Karpas-422 (cell line): ENCODE results near the gene TMEM44. TPM values are rescaled to one million over a fixed set of nuclear protein-coding genes. Genes with fewer than 3 reads are reported as not detected.

ENCODE experiments used
- DNase-seq: peaks from one replicate; pipeline ENCODE4 v3.0.0-alpha.2; 2015
- H2AFZ ChIP-seq: fragments of 200-600 bp; sonication (generic); 2 replicates; pipeline ENCODE4 v1.6.1; 2014; ENCODE audit warnings: antibody characterized with exemption, low read length, mixed read lengths
- H3K27ac ChIP-seq: fragments of 200-600 bp; sonication (generic); 2 replicates; pipeline ENCODE4 v1.5.1; 2014; ENCODE audit warnings: mild to moderate bottlenecking, low read length, moderate library complexity
- H3K27me3 ChIP-seq: fragments of 200-600 bp; sonication (generic); 2 replicates; pipeline ENCODE4 v1.6.1; 2014; ENCODE audit warnings: low read length, mixed read lengths
- H3K36me3 ChIP-seq: fragments of 200-600 bp; sonication (generic); 2 replicates; pipeline ENCODE4 v1.6.1; 2014; ENCODE audit warnings: low read length, mixed read lengths; ENCODE audit not compliant: insufficient read depth
- H3K4me1 ChIP-seq: fragments of 200-600 bp; sonication (generic); 2 replicates; pipeline ENCODE4 v1.6.1; 2014; ENCODE audit warnings: mild to moderate bottlenecking, low read length, mixed read lengths
- H3K4me2 ChIP-seq: fragments of 200-600 bp; sonication (generic); 2 replicates; pipeline ENCODE4 v1.6.1; 2014; ENCODE audit warnings: low read length, low read depth, mild to moderate bottlenecking; ENCODE audit not compliant: poor library complexity, severe bottlenecking
- H3K4me3 ChIP-seq: fragments of 200-600 bp; sonication (generic); 2 replicates; pipeline ENCODE4 v1.5.1; 2014; ENCODE audit warnings: mild to moderate bottlenecking, antibody characterized with exemption, low read length, mixed read lengths
- H3K79me2 ChIP-seq: fragments of 200-600 bp; sonication (generic); 2 replicates; pipeline ENCODE4 v1.6.1; 2014; ENCODE audit warnings: mild to moderate bottlenecking, low read length, mixed read lengths
- H3K9ac ChIP-seq: fragments of 200-600 bp; sonication (generic); 2 replicates; pipeline ENCODE4 v1.6.0; 2014; ENCODE audit warnings: low read length
- H3K9me2 ChIP-seq: fragments of 200-600 bp; sonication (generic), shearing (Covaris generic); replicated peaks from 2 replicates; pipeline ENCODE4 v1.6.0; 2014; ENCODE audit warnings: mild to moderate bottlenecking, low read length, moderate library complexity; ENCODE audit not compliant: insufficient read depth
- H3K9me3 ChIP-seq: fragments of 300-700, 200-600 bp; sonication (generic); 2 replicates; pipeline ENCODE4 v1.6.1; 2014; ENCODE audit warnings: low read length, mixed read lengths
- H4K20me1 ChIP-seq: fragments of 200-600 bp; sonication (generic); 2 replicates; pipeline ENCODE4 v1.6.1; 2014; ENCODE audit warnings: mild to moderate bottlenecking, antibody characterized with exemption, low read length, low read depth; ENCODE audit not compliant: insufficient read depth
- total RNA-seq: library from RNA; depleted of rRNA; stranded (reverse); fragments of >200 nt; shearing (Covaris generic); gene quantifications from 2 replicates; pipeline ENCODE4 v1.2.3, GENCODE V29; 2014; ENCODE audit warnings: low replicate concordance

TMEM44 gene
- total RNA-seq, 1 experiment from 2014 or later: 10.9 TPM

GRCh38 chr3:194673761-194674160, 40.5 kb upstream of the TMEM44 start:
- Histone ChIP-seq H3K79me2 (peaks cover 33% of the 10 kb centered on the region), H3K36me3 (peaks cover 10% of the 10 kb centered on the region; the same call in 1 of the 2 replicates), H4K20me1 (peaks cover 8% of the 10 kb centered on the region; the same call in 1 of the 2 replicates), H3K27ac (no peak overlapping the region), H3K4me1 (peaks cover 32% of the 10 kb centered on the region), H3K27me3 (no peaks in the 10 kb centered on the region), H3K4me3 (no peak overlapping the region), H3K9me2 (no peaks in the 10 kb centered on the region), H3K9ac (no peak overlapping the region), H3K9me3 (no peaks in the 10 kb centered on the region), H3K4me2 (no peak overlapping the region), H2AFZ (no peak overlapping the region)
- no peak for DNase-seq

DNA sequence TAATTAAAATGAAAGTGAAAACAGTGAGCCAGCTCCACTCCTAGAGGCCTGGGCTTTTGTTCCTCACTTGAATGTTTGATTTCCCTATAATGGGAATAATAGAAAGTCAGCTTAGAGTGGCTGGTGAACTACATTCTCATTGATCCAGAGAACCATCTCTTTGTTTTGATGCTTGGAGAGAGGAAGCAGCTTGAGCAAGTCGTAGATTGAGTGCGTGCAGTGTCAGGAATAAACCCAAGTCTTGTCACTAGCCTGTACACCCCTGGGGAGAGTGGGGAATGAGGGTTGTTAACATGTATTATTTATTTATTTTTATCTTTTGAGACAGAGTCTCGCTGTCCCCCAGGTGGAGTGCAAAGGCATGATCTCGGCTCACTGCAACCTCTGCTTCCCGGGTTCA, 39.7 kb upstream of the TMEM44 start:
- Histone ChIP-seq H3K79me2 (peaks cover 42% of the 10 kb centered on the region), H3K4me3 (peak overlapping the region; percentile 75), H3K9me2 (no peaks in the 10 kb centered on the region), H2AFZ (0 out of 2 replicates have a peak overlapping the region, but pooled peaks have one; percentile 83), H4K20me1 (peaks cover 8% of the 10 kb centered on the region; the same call in 1 of the 2 replicates), H3K36me3 (peaks cover 18% of the 10 kb centered on the region; the same call in 1 of the 2 replicates), H3K27me3 (no peaks in the 10 kb centered on the region), H3K27ac (0 out of 2 replicates have a peak overlapping the region, but pooled peaks have one; percentile 70), H3K4me2 (peak overlapping the region; percentile 91), H3K4me1 (peaks cover 32% of the 10 kb centered on the region), H3K9me3 (no peaks in the 10 kb centered on the region), H3K9ac (peak overlapping the region; percentile 79)
- DNase-seq: no peak

- Histone ChIP-seq H3K4me3 (peak within 1 kb of the TSS; percentile 75), H3K9me2 (no peaks in the 10 kb centered on the region), H4K20me1 (peaks cover 8% of the 10 kb centered on the region; the same call in 1 of the 2 replicates), H3K27me3 (no peaks in the 10 kb centered on the region), H3K4me2 (peak within 1 kb of the TSS; percentile 91), H3K9ac (peak within 1 kb of the TSS; percentile 79), H3K9me3 (no peaks in the 10 kb centered on the region), H3K4me1 (peaks cover 32% of the 10 kb centered on the region), H3K36me3 (peaks cover 18% of the 10 kb centered on the region; the same call in 1 of the 2 replicates), H3K79me2 (peaks cover 45% of the 10 kb centered on the region), H3K27ac (peak within 1 kb of the TSS; percentile 70), H2AFZ (peak within 1 kb of the TSS; percentile 83)
- peak; percentile 99 for DNase-seq
Observed at GRCh38 chr3:194671900-194672808, 38.9 kb upstream of the TMEM44 start, which contains the start of gene LSG1. LSG1 (minus strand) TSS chr3:194672191; CDS start chr3:194672162, 29 bp downstream.

DNA sequence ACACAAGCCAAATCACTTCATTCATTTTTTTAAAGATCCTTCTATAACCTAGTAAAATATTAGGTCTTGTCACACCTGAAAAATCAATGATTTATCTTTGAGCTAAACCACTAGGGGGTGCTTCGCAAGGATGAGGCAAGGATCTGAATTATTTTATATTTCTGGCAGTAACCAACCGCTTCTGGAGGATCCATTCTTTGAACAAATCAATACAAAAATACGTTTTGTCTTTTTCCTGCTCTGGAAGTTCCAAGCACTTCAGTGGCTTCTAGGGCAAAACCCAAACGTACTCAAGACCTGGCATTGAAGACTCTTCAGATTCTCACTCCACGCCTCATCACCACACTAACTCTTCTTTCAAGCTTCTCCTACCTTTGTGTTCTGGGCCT, 38.3 kb upstream of the TMEM44 start:
- peaks cover 8% of the 10 kb centered on the region; the same call in 1 of the 2 replicates for H4K20me1 ChIP-seq
- H3K27ac ChIP-seq: peak overlapping the region; percentile 70; the same call in 1 of the 2 replicates
- H3K4me3 ChIP-seq: peak overlapping the region; percentile 75
- H3K4me1 ChIP-seq: peaks cover 32% of the 10 kb centered on the region
- H3K79me2 ChIP-seq: peaks cover 45% of the 10 kb centered on the region
- peaks cover 21% of the 10 kb centered on the region; the same call in 1 of the 2 replicates for H3K36me3 ChIP-seq
- no peaks in the 10 kb centered on the region for H3K9me2 ChIP-seq
- H3K4me2 ChIP-seq: peak overlapping the region; percentile 91
- H2AFZ ChIP-seq: peak overlapping the region; percentile 83; the same call in 1 of the 2 replicates
- H3K9me3 ChIP-seq: no peaks in the 10 kb centered on the region
- H3K27me3 ChIP-seq: no peaks in the 10 kb centered on the region
- H3K9ac ChIP-seq: peak overlapping the region; percentile 79
- DNase-seq: peak; percentile 82

GRCh38 chr3:194667363-194667762, 34.1 kb upstream of the TMEM44 start:
- Histone ChIP-seq H3K9me2 (no peaks in the 10 kb centered on the region), H3K4me3 (no peak overlapping the region), H3K4me2 (no peak overlapping the region), H3K27me3 (no peaks in the 10 kb centered on the region), H3K9me3 (no peaks in the 10 kb centered on the region), H4K20me1 (peaks cover 8% of the 10 kb centered on the region; the same call in 1 of the 2 replicates), H2AFZ (no peak overlapping the region), H3K27ac (no peak overlapping the region), H3K36me3 (peaks cover 46% of the 10 kb centered on the region; the same call in 1 of the 2 replicates), H3K79me2 (peaks cover 58% of the 10 kb centered on the region), H3K4me1 (peaks cover 13% of the 10 kb centered on the region), H3K9ac (no peak overlapping the region)
- no peak for DNase-seq

DNA sequence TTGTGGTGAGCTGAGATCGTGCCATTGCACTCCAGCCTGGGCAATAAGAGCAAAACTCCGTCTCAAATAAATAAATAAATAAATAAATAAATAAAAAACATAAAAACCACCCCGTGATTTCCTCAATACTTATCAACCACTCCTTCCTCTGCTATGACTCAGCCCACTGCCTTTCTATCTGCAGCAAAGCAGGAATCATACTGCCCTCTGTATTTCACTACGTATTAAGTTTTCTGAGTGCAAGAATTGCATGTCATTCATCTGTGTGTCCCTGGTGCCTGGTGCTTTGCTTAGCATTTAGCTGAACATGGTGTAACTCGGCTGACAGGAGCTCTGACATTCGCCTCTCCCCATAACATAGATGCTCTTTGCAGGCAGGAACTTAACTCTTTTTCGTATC, 31.6 kb upstream of the TMEM44 start:
- Histone ChIP-seq H3K79me2 (peaks cover 47% of the 10 kb centered on the region), H3K27ac (no peak overlapping the region), H3K9me2 (no peaks in the 10 kb centered on the region), H3K9me3 (no peaks in the 10 kb centered on the region), H4K20me1 (no peaks in the 10 kb centered on the region), H3K27me3 (no peaks in the 10 kb centered on the region), H3K4me1 (no peaks in the 10 kb centered on the region; the same call in 1 of the 2 replicates), H3K9ac (no peak overlapping the region), H3K4me2 (no peak overlapping the region), H2AFZ (no peak overlapping the region), H3K4me3 (no peak overlapping the region), H3K36me3 (peaks cover 55% of the 10 kb centered on the region)
- DNase-seq: no peak

- Histone ChIP-seq H3K4me2 (no peak overlapping the region), H3K27ac (no peak overlapping the region), H3K4me3 (no peak overlapping the region), H3K4me1 (no peaks in the 10 kb centered on the region), H4K20me1 (no peaks in the 10 kb centered on the region), H3K36me3 (peaks cover 63% of the 10 kb centered on the region), H3K9me2 (no peaks in the 10 kb centered on the region), H2AFZ (no peak overlapping the region), H3K27me3 (no peaks in the 10 kb centered on the region), H3K79me2 (peaks cover 40% of the 10 kb centered on the region), H3K9ac (no peak overlapping the region), H3K9me3 (no peaks in the 10 kb centered on the region)
- no peak for DNase-seq
Observed at GRCh38 chr3:194661946-194662345, 28.7 kb upstream of the TMEM44 start.

DNA sequence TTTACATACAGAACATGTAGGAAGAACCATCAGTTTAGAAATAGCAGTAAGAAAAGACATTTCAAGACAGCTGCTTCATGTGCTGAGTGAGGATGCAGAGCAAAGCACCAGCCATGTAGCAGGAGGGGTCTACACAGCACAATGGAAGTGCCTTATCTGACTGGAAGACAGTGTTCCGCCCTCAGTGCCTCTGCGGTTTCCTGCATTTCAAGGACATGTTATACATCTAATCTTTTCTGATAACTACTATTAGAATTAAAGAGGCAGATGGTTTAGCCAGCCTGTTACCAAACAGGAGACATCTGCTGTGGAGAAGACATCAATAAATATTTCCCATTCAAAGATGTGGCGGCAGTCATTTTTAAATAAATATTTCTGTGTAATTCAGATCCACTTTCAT, 28.2 kb upstream of the TMEM44 start:
- no peak overlapping the region for H3K27ac ChIP-seq
- no peak overlapping the region for H2AFZ ChIP-seq
- H3K27me3 ChIP-seq: no peaks in the 10 kb centered on the region
- peaks cover 58% of the 10 kb centered on the region for H3K36me3 ChIP-seq
- peaks cover 40% of the 10 kb centered on the region for H3K79me2 ChIP-seq
- H3K9ac ChIP-seq: no peak overlapping the region
- no peak for DNase-seq
- no peak overlapping the region for H3K4me2 ChIP-seq
- H3K4me1 ChIP-seq: no peaks in the 10 kb centered on the region
- no peaks in the 10 kb centered on the region for H4K20me1 ChIP-seq
- H3K4me3 ChIP-seq: no peak overlapping the region
- no peaks in the 10 kb centered on the region for H3K9me3 ChIP-seq
- H3K9me2 ChIP-seq: no peaks in the 10 kb centered on the region
